Karpas-422 (cell line): Measurements from ENCODE around the gene PLXNA2. TPM values are rescaled to one million over a fixed set of nuclear protein-coding genes. Genes with fewer than 3 reads are reported as not detected.

Source experiments
- DNase-seq: peaks from one replicate; pipeline ENCODE4 v3.0.0-alpha.2; 2015
- H2AFZ ChIP-seq: fragments of 200-600 bp; sonication (generic); 2 replicates; pipeline ENCODE4 v1.6.1; 2014; ENCODE audit warnings: antibody characterized with exemption, low read length, mixed read lengths
- H3K27ac ChIP-seq: fragments of 200-600 bp; sonication (generic); 2 replicates; pipeline ENCODE4 v1.5.1; 2014; ENCODE audit warnings: mild to moderate bottlenecking, low read length, moderate library complexity
- H3K27me3 ChIP-seq: fragments of 200-600 bp; sonication (generic); 2 replicates; pipeline ENCODE4 v1.6.1; 2014; ENCODE audit warnings: low read length, mixed read lengths
- H3K36me3 ChIP-seq: fragments of 200-600 bp; sonication (generic); 2 replicates; pipeline ENCODE4 v1.6.1; 2014; ENCODE audit warnings: low read length, mixed read lengths; ENCODE audit not compliant: insufficient read depth
- H3K4me1 ChIP-seq: fragments of 200-600 bp; sonication (generic); 2 replicates; pipeline ENCODE4 v1.6.1; 2014; ENCODE audit warnings: mild to moderate bottlenecking, low read length, mixed read lengths
- H3K4me2 ChIP-seq: fragments of 200-600 bp; sonication (generic); 2 replicates; pipeline ENCODE4 v1.6.1; 2014; ENCODE audit warnings: low read length, low read depth, mild to moderate bottlenecking; ENCODE audit not compliant: poor library complexity, severe bottlenecking
- H3K4me3 ChIP-seq: fragments of 200-600 bp; sonication (generic); 2 replicates; pipeline ENCODE4 v1.5.1; 2014; ENCODE audit warnings: mild to moderate bottlenecking, antibody characterized with exemption, low read length, mixed read lengths
- H3K79me2 ChIP-seq: fragments of 200-600 bp; sonication (generic); 2 replicates; pipeline ENCODE4 v1.6.1; 2014; ENCODE audit warnings: mild to moderate bottlenecking, low read length, mixed read lengths
- H3K9ac ChIP-seq: fragments of 200-600 bp; sonication (generic); 2 replicates; pipeline ENCODE4 v1.6.0; 2014; ENCODE audit warnings: low read length
- H3K9me2 ChIP-seq: fragments of 200-600 bp; sonication (generic), shearing (Covaris generic); replicated peaks from 2 replicates; pipeline ENCODE4 v1.6.0; 2014; ENCODE audit warnings: mild to moderate bottlenecking, low read length, moderate library complexity; ENCODE audit not compliant: insufficient read depth
- H3K9me3 ChIP-seq: fragments of 300-700, 200-600 bp; sonication (generic); 2 replicates; pipeline ENCODE4 v1.6.1; 2014; ENCODE audit warnings: low read length, mixed read lengths
- H4K20me1 ChIP-seq: fragments of 200-600 bp; sonication (generic); 2 replicates; pipeline ENCODE4 v1.6.1; 2014; ENCODE audit warnings: mild to moderate bottlenecking, antibody characterized with exemption, low read length, low read depth; ENCODE audit not compliant: insufficient read depth
- total RNA-seq: library from RNA; depleted of rRNA; stranded (reverse); fragments of >200 nt; shearing (Covaris generic); gene quantifications from 2 replicates; pipeline ENCODE4 v1.2.3, GENCODE V29; 2014; ENCODE audit warnings: low replicate concordance

The PLXNA2 gene
- total RNA-seq, 1 experiment from 2014 or later = not detected

DNA sequence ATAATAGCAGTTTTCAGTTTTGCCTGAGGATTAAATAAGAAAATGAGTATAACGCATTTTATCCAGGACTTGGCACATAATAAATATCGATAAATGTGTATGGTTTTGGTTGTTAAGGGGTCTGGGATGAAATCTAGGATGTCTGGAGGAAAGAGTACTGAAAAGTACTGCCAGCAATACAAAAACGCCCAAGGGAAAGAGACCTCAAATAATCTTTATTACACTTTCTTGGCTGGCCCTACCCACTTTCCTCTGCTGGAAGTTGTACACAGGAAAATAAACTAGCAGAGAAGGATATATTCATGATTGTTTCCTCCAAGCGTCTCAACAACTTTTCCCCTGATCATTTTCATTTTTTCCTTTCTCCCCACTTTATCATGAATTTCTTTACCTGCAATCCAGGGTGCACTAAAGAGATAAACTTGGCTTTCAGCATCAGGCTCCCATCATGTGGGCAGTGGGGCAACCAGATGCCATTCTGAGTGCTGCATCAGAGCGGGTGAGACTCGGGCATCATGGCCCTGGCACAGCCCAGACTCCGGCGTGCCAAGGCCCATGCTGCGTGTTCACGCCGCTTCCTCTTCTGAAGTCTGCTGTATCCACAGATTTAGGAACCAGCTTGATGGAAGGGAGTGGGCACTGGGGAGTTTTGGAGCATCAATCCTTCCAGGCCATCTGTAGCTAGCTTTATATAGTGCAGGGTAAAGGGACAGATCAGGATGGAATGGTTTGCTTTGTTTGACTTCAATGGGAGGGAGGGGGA lies 35.8 kb upstream of the PLXNA2 start:
- no peak overlapping the region for H2AFZ ChIP-seq
- no peak overlapping the region for H3K27ac ChIP-seq
- H3K79me2 ChIP-seq = no peaks in the 10 kb centered on the region
- no peaks in the 10 kb centered on the region for H3K27me3 ChIP-seq
- no peaks in the 10 kb centered on the region for H3K9me3 ChIP-seq
- no peak overlapping the region for H3K4me3 ChIP-seq
- no peak for DNase-seq
- H3K4me2 ChIP-seq = no peak overlapping the region
- no peaks in the 10 kb centered on the region for H4K20me1 ChIP-seq
- no peaks in the 10 kb centered on the region for H3K36me3 ChIP-seq
- H3K9ac ChIP-seq = no peak overlapping the region
- H3K9me2 ChIP-seq = no peaks in the 10 kb centered on the region
- H3K4me1 ChIP-seq = no peaks in the 10 kb centered on the region

DNA sequence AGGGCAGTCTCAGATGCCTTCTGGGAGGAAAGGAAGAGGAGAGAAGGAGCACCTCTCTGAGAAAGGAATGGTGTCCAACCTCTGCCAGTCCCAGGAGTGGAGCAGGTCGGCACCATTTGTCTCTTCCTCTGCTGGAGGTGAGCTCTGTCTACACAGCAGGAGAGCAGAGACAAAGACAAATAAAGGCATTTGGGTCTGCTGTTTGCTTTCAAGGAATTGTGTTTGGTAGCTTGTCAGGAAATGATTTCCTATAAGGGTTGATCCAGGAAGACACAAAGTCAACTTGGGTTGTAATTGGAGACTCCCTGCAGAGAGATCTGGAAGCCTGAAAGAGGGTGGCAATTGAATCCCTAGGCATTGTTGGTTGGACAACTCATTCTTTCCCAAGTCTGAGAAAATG lies 34.5 kb upstream of the PLXNA2 start:
- no peaks in the 10 kb centered on the region for H3K36me3 ChIP-seq
- H3K9ac ChIP-seq = no peak overlapping the region
- no peak overlapping the region for H3K27ac ChIP-seq
- no peaks in the 10 kb centered on the region for H3K9me3 ChIP-seq
- no peak overlapping the region for H2AFZ ChIP-seq
- no peak overlapping the region for H3K4me2 ChIP-seq
- H3K4me1 ChIP-seq = no peaks in the 10 kb centered on the region
- H4K20me1 ChIP-seq = no peaks in the 10 kb centered on the region
- H3K9me2 ChIP-seq = no peaks in the 10 kb centered on the region
- no peak for DNase-seq
- no peak overlapping the region for H3K4me3 ChIP-seq
- H3K79me2 ChIP-seq = no peaks in the 10 kb centered on the region
- H3K27me3 ChIP-seq = no peaks in the 10 kb centered on the region

DNA sequence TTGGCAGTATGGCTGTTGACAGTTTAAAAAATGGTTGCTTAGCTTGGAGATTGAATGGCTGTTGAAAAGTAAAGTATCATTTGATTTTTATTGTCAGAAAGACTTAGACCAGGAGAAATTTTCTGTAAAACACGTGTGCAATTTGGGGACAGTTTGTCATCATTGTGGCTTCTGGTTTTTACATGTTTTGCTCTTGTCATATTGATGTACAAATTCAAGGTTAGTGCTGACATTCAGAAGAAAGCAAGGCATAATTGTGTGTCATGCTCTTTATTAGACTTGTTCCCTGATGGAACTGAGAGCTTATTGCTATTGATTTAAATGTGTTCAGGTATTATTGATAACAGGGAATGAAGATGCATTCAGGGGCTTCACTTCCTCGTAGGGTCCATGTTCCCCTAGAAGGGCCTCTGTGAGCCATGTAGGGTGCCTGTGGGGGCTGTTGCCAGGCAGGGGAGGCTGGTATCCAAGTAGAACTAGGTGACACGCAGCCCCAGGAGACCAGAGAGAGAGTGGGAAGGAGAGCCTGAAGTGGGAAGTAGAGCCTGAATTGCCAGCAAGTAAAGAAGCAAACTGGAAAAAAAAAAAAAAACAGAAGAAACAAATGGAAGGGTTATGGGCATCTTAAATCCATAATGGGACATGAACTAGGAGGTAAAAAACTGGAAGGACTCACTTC lies 32.7 kb upstream of the PLXNA2 start:
- H3K79me2 ChIP-seq = no peaks in the 10 kb centered on the region
- H4K20me1 ChIP-seq = no peaks in the 10 kb centered on the region
- no peaks in the 10 kb centered on the region for H3K27me3 ChIP-seq
- H2AFZ ChIP-seq = no peak overlapping the region
- H3K4me3 ChIP-seq = no peak overlapping the region
- H3K9me3 ChIP-seq = no peaks in the 10 kb centered on the region
- no peak for DNase-seq
- no peaks in the 10 kb centered on the region for H3K9me2 ChIP-seq
- no peak overlapping the region for H3K9ac ChIP-seq
- no peak overlapping the region for H3K27ac ChIP-seq
- peaks cover 13% of the 10 kb centered on the region for H3K4me1 ChIP-seq
- H3K36me3 ChIP-seq = no peaks in the 10 kb centered on the region
- H3K4me2 ChIP-seq = no peak overlapping the region

DNA sequence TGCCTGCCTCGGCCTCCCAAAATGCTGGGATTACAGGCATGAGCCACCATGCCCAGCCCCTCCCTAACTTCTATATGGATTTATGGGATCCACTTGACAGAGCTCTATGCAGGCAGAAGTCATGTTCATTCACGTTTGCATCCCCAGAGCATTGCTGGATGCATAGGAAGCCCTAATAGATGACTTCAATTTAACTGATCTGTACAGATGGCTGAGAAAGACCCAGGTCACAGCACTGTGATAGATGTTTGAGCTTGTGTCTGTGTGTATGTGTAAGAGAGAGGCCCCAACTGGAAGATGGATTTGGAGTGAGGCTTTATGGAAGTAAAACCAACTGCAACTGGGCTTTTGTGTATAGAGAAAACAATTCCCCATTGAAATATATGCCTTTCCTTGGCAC lies 30.9 kb upstream of the PLXNA2 start:
- no peaks in the 10 kb centered on the region for H4K20me1 ChIP-seq
- H2AFZ ChIP-seq = no peak overlapping the region
- no peaks in the 10 kb centered on the region for H3K27me3 ChIP-seq
- no peak overlapping the region for H3K9ac ChIP-seq
- no peaks in the 10 kb centered on the region for H3K79me2 ChIP-seq
- H3K36me3 ChIP-seq = no peaks in the 10 kb centered on the region
- DNase-seq = no peak
- no peaks in the 10 kb centered on the region for H3K9me2 ChIP-seq
- no peak overlapping the region for H3K27ac ChIP-seq
- peaks cover 13% of the 10 kb centered on the region for H3K4me1 ChIP-seq
- H3K9me3 ChIP-seq = no peaks in the 10 kb centered on the region
- no peak overlapping the region for H3K4me2 ChIP-seq
- H3K4me3 ChIP-seq = no peak overlapping the region

DNA sequence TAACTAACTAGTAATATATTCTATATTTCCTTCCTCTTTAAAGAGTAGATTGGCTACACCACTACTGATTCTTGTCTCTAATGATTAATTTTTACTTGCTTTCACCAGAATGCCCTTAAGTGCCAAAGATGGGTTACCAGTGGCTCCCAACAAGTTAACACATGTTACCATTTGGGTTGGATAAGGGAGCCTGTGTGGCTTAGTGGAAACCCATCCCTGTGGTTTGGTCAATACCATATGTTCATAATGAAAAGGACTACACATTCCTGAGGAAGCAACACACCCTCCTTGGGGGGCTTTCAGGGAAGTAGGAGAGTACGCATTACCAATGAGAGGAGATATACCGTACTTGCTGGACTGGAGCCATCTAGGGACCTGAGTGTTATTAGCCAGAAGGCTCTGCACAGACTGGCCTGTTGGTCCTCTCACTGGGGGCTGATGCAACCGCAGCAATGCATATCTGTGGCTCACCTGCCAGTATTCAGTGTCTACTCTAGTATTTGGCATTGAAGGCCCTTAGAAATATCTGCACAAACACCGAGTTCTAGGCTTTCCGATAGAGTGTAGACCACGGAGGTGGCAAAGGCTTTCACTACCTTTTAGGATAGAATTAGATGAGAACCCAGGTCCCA lies 29.3 kb upstream of the PLXNA2 start:
- Histone ChIP-seq H3K79me2 (no peaks in the 10 kb centered on the region), H3K27ac (no peak overlapping the region), H3K4me2 (no peak overlapping the region), H3K9ac (no peak overlapping the region), H3K4me1 (peaks cover 13% of the 10 kb centered on the region), H3K9me3 (no peaks in the 10 kb centered on the region), H3K9me2 (no peaks in the 10 kb centered on the region), H4K20me1 (no peaks in the 10 kb centered on the region), H3K27me3 (0 out of 2 replicates have a peak, but pooled peaks cover 3% of the 10 kb centered on the region), H3K36me3 (no peaks in the 10 kb centered on the region), H3K4me3 (no peak overlapping the region), H2AFZ (no peak overlapping the region)
- DNase-seq = no peak

DNA sequence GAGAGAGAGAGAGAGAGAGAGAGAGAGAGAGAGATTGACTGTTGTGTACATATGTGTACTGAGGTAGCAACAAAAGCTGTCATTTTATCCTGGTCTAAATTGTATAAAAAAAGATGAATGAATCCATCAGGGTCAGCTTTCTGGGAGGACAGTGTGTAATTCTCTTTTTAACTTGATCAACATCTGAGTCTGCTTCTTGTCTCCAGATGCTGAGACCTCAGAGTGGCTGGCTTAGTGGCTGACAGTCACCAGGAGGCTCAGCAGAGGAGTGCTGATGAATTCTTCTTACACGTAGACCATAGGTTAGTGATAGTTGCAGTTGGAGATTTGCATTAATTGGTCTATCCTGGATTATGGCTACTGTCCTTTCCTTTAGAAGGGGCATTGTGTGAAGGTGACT lies 28.5 kb upstream of the PLXNA2 start:
- no peaks in the 10 kb centered on the region for H3K9me2 ChIP-seq
- no peaks in the 10 kb centered on the region for H3K79me2 ChIP-seq
- no peaks in the 10 kb centered on the region for H3K36me3 ChIP-seq
- no peak overlapping the region for H3K4me2 ChIP-seq
- no peak overlapping the region for H3K4me3 ChIP-seq
- H3K27ac ChIP-seq = no peak overlapping the region
- no peak for DNase-seq
- H3K27me3 ChIP-seq = 0 out of 2 replicates have a peak, but pooled peaks cover 3% of the 10 kb centered on the region
- no peak overlapping the region for H3K9ac ChIP-seq
- H3K9me3 ChIP-seq = no peaks in the 10 kb centered on the region
- H3K4me1 ChIP-seq = peaks cover 13% of the 10 kb centered on the region
- no peaks in the 10 kb centered on the region for H4K20me1 ChIP-seq
- H2AFZ ChIP-seq = no peak overlapping the region

DNA sequence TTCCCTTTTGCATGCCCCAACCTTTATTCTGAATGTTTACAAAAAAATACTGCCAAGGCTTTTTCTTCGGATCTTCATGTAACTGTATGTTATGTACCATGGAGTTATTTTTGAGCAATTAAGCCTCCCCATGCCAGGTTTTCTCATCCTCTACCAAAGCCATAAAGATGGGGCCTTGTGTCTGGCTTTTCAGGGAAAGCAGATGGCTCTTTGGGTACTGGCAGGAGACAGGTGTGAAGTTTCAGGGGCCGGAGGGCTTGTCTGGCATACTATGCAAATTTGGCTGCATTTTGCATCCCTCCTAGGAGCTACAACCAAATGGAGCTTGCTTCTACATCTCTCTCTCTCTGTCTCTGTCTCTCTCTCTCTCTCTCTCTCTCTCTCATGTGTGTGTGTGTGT lies 28.1 kb upstream of the PLXNA2 start:
- no peaks in the 10 kb centered on the region for H4K20me1 ChIP-seq
- no peak overlapping the region for H2AFZ ChIP-seq
- H3K27ac ChIP-seq = no peak overlapping the region

DNA sequence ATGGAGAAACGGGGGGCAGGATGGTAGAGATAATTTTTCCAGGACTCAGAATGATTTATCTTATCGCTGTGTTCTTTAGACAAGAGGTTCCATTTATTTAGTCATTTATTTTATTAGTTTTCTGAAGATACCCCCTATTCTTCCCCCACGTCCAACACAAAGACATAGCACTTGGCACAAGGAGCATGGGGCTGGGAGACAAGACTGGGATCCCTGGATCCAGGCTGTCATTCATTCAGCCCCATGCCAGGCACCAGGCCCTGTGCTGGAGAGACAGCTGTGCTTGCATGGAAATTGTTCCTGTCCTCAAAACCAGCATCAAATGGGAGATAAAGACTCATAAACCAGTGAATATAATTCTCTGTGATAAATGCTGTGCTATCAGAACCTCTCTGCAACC lies 27.1 kb upstream of the PLXNA2 start:
- H3K27ac ChIP-seq = no peak overlapping the region
- DNase-seq = no peak

More for the DNA sequence above, 28.1 kb upstream of the PLXNA2 start:
- Histone ChIP-seq H3K4me3 (no peak overlapping the region), H3K27me3 (0 out of 2 replicates have a peak, but pooled peaks cover 3% of the 10 kb centered on the region), H3K4me2 (no peak overlapping the region), H3K9me3 (no peaks in the 10 kb centered on the region), H3K4me1 (peaks cover 13% of the 10 kb centered on the region), H3K79me2 (no peaks in the 10 kb centered on the region), H3K9me2 (no peaks in the 10 kb centered on the region), H3K9ac (no peak overlapping the region), H3K36me3 (no peaks in the 10 kb centered on the region)
- DNase-seq = no peak

More for the DNA sequence above, 27.1 kb upstream of the PLXNA2 start:
- 0 out of 2 replicates have a peak, but pooled peaks cover 3% of the 10 kb centered on the region for H3K27me3 ChIP-seq
- H2AFZ ChIP-seq = no peak overlapping the region
- H3K79me2 ChIP-seq = no peaks in the 10 kb centered on the region
- no peak overlapping the region for H3K4me3 ChIP-seq
- H4K20me1 ChIP-seq = no peaks in the 10 kb centered on the region
- H3K4me1 ChIP-seq = peaks cover 13% of the 10 kb centered on the region
- H3K9ac ChIP-seq = no peak overlapping the region
- no peaks in the 10 kb centered on the region for H3K9me2 ChIP-seq
- H3K9me3 ChIP-seq = no peaks in the 10 kb centered on the region
- no peak overlapping the region for H3K4me2 ChIP-seq
- H3K36me3 ChIP-seq = no peaks in the 10 kb centered on the region
